Progenitor cell of endocrine pancreas (in vitro differentiated cells): ENCODE data around the gene ELOF1. TPM values are rescaled to one million over a fixed set of nuclear protein-coding genes. Genes with fewer than 3 reads are reported as not detected.

Experiments used
- DNase-seq: peaks from one replicate; pipeline ENCODE4 v3.0.0; 2021; ENCODE audit warnings: low spot score; ENCODE audit not compliant: unreplicated experiment
- H3K27ac Mint-ChIP-seq: 2 replicates; pipeline ENCODE4 v1.8.0; 2021; ENCODE audit warnings: mild to moderate bottlenecking, moderate library complexity, mixed read lengths
- H3K27me3 Mint-ChIP-seq: 2 replicates; pipeline ENCODE4 v1.8.0; 2021; ENCODE audit warnings: mixed read lengths
- H3K36me3 Mint-ChIP-seq: 2 replicates; pipeline ENCODE4 v1.8.0; 2022; ENCODE audit warnings: mixed read lengths; ENCODE audit not compliant: insufficient read depth
- H3K4me1 Mint-ChIP-seq: 2 replicates; pipeline ENCODE4 v1.8.0; 2021; ENCODE audit warnings: low read depth, mixed read lengths
- H3K4me3 Mint-ChIP-seq: 2 replicates; pipeline ENCODE4 v1.8.0; 2021; ENCODE audit warnings: low read depth, mild to moderate bottlenecking, moderate library complexity, mixed read lengths
- H3K9me3 Mint-ChIP-seq: 2 replicates; pipeline ENCODE4 v1.8.0; 2021; ENCODE audit warnings: low read depth, mixed read lengths
- total RNA-seq: library from RNA; stranded (reverse); gene quantifications from 2 replicates; pipeline ENCODE4 v1.2.1, GENCODE V29; 2021
- TF ChIP-seq, protein P1 (sequence below): fragments of 200-600 bp; sonication (generic); IDR thresholded peaks from one replicate; pipeline ENCODE4 v1.5.0; 2021; ENCODE audit warnings: antibody characterized with exemption, mild to moderate bottlenecking; ENCODE audit not compliant: unreplicated experiment

Gene ELOF1
- total RNA-seq, 1 donor from 2014 or later = 56.5 TPM

DNA sequence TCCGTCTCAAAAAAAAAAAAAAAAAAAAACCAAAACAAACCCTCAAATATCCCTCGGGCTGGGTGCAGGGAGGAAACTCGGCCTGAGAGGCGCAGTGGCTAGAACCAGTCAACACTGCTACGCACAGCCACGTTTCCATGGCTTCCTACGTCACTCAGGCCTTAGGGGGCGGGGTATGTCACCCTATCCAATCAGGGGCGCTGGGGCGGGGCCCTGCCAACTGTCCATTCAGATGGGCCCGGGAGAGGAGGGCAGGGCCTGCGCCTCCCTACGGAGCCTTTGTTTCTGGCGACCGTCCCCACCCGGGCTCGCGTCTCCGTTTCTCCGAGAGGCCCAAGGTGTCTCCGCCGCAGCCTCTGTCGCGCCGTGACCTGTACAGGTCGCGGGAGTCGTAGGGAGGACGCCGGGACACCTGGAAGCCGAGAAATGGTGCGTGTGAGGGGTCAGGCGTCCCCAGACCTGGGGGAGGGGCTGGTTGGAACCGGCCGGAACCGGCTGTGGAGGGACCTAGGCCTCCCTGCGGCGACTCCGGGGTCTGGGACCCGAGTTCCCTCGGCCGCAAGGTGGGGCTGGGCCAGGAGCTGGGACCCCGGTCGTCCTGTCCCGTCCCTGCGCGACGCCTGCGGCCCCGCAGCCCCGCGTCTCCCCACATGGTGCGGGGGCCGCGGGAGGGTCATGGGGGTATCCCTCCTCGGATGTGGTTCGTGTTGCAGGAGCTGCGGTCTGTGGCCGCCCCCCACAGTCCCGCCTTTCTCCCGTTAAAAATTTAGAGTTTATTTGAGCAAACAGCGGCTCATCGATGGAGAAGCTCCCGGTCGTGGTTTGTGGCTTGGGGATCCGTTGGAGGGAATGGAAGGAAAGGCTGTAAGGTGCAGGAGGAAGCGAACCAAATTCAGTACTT lies 38.4 kb upstream of the ELOF1 start, which contains the start of gene ZNF627:
ZNF627 (plus strand) TSS at position 282 of the 901 bp plus-strand sequence; CDS start at position 427, 145 bp downstream.
- Mint-ChIP-seq H3K27ac (peak within 1 kb of the TSS; percentile 100), H3K36me3 (peaks cover 40% of the 10 kb centered on the region), H3K4me3 (peak within 1 kb of the TSS; percentile 98), H3K27me3 (no peaks in the 10 kb centered on the region), H3K4me1 (peaks cover 4% of the 10 kb centered on the region), H3K9me3 (peaks cover 17% of the 10 kb centered on the region)
- TF ChIP-seq, protein P1, sequence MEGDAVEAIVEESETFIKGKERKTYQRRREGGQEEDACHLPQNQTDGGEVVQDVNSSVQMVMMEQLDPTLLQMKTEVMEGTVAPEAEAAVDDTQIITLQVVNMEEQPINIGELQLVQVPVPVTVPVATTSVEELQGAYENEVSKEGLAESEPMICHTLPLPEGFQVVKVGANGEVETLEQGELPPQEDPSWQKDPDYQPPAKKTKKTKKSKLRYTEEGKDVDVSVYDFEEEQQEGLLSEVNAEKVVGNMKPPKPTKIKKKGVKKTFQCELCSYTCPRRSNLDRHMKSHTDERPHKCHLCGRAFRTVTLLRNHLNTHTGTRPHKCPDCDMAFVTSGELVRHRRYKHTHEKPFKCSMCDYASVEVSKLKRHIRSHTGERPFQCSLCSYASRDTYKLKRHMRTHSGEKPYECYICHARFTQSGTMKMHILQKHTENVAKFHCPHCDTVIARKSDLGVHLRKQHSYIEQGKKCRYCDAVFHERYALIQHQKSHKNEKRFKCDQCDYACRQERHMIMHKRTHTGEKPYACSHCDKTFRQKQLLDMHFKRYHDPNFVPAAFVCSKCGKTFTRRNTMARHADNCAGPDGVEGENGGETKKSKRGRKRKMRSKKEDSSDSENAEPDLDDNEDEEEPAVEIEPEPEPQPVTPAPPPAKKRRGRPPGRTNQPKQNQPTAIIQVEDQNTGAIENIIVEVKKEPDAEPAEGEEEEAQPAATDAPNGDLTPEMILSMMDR = peak; percentile 20
- peak; percentile 97 for DNase-seq

- TF ChIP-seq, protein P1 = no peak
- Mint-ChIP-seq H3K4me3 (peak overlapping the region; percentile 98), H3K4me1 (peaks cover 4% of the 10 kb centered on the region), H3K36me3 (peaks cover 31% of the 10 kb centered on the region), H3K27ac (peak overlapping the region; percentile 100), H3K27me3 (no peaks in the 10 kb centered on the region), H3K9me3 (peaks cover 11% of the 10 kb centered on the region)
- DNase-seq = no peak
Measured at GRCh38 chr19:11596156-11596555, 37.1 kb upstream of the ELOF1 start.

DNA sequence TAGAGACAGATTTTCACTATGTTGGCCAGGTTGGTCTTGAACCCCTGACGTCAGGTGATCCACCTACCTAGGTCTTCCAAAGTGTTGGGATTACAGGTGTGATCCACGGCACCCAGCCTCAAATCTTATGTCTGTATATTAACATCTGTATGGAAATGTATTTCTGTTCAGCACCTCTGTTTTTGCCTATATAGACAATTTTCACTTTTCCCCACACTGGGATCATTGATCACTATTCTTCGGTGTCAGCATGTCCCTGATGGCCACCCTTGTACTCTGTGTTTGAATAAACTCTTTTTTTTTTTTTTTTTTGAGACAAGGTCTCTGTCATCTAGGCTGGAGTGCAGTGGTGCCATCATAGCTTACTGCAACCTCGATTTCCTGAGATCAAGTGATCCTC lies 35.1 kb upstream of the ELOF1 start:
- TF ChIP-seq, protein P1 = no peak
- no peak for DNase-seq
- peaks cover 12% of the 10 kb centered on the region for H3K36me3 Mint-ChIP-seq
- H3K4me3 Mint-ChIP-seq = no peak overlapping the region
- peaks cover 4% of the 10 kb centered on the region for H3K9me3 Mint-ChIP-seq
- no peak overlapping the region for H3K27ac Mint-ChIP-seq
- no peaks in the 10 kb centered on the region for H3K27me3 Mint-ChIP-seq
- H3K4me1 Mint-ChIP-seq = peaks cover 4% of the 10 kb centered on the region

- no peak overlapping the region for H3K4me3 Mint-ChIP-seq
- H3K9me3 Mint-ChIP-seq = no peaks in the 10 kb centered on the region
- TF ChIP-seq, protein P1 = no peak
- H3K36me3 Mint-ChIP-seq = no peaks in the 10 kb centered on the region
- H3K4me1 Mint-ChIP-seq = no peaks in the 10 kb centered on the region
- H3K27ac Mint-ChIP-seq = no peak overlapping the region
- DNase-seq = no peak
- H3K27me3 Mint-ChIP-seq = peaks cover 3% of the 10 kb centered on the region
Measured at GRCh38 chr19:11587975-11588631, 29.1 kb upstream of the ELOF1 start.

DNA sequence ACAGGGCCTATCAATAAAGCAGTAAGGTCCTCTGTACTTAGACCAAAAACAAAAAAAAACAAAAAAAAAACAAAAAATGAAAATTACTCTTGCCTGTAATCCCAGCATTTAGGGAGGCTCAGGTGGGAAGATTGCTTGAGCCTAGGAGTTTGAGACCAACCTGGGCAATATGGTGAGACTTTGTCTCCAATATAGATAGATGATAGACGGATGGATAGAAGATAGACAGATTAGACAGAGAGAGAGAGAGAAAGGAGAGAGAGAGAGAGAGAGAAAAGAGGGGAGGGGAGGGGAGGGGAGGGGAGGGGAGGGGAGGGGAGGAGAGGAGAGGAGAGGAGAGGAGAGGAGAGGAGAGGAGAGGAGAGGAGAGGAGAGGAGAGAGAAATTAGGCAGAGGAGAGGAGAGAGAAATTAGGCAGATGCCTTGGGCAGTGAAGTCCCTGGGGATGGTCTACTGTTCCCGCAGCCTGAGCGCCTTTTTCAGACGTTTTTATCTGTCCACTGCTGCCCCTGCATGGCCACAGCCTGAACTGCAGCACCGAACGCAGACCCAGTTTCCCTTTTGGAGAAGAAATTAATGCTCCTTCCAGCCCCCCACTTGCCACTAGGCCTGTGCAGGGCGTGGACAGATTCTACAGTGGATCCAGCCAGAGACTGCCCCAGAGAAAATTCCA lies 28.4 kb upstream of the ELOF1 start:
- TF ChIP-seq, protein P1 = peak; percentile 77
- Mint-ChIP-seq H3K27ac (no peak overlapping the region), H3K4me3 (no peak overlapping the region), H3K9me3 (no peaks in the 10 kb centered on the region), H3K36me3 (no peaks in the 10 kb centered on the region), H3K4me1 (no peaks in the 10 kb centered on the region), H3K27me3 (peaks cover 3% of the 10 kb centered on the region)
- peak; percentile 70 for DNase-seq
